ENCODE measurements around the gene SLC24A3.

DNA sequence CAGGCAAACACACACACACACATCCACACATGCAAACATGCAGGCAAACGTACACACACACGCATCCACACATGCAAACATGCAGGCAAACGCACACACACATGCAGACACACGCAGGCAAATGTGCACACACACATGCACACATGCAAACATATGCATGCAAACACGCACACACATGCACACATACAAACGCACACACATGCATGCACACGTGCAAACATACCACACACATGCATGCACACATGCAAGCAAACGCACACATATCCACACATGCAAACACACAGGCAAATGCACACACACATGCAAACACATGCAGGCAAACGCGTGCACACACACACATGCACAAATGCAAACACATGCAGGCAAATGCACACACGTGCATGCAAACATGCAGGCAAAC lies 498.7 kb downstream of the SLC24A3 start:
- TF ChIP-seq, protein P1, sequence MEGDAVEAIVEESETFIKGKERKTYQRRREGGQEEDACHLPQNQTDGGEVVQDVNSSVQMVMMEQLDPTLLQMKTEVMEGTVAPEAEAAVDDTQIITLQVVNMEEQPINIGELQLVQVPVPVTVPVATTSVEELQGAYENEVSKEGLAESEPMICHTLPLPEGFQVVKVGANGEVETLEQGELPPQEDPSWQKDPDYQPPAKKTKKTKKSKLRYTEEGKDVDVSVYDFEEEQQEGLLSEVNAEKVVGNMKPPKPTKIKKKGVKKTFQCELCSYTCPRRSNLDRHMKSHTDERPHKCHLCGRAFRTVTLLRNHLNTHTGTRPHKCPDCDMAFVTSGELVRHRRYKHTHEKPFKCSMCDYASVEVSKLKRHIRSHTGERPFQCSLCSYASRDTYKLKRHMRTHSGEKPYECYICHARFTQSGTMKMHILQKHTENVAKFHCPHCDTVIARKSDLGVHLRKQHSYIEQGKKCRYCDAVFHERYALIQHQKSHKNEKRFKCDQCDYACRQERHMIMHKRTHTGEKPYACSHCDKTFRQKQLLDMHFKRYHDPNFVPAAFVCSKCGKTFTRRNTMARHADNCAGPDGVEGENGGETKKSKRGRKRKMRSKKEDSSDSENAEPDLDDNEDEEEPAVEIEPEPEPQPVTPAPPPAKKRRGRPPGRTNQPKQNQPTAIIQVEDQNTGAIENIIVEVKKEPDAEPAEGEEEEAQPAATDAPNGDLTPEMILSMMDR (IDR thresholded peaks at IDR 0.05; ENCODE audit: low read depth, low read length) = no peak
- TF ChIP-seq MAX (IDR thresholded peaks at IDR 0.05; ENCODE audit: low read depth, low read length) (no peak), POLR2A (IDR thresholded peaks at IDR 0.05; ENCODE audit: extremely low read depth, insufficient read length) (no peak)

Data from NB4 (cell line).